ENCODE measurements around the gene EPHA8.

EPHA8 gene

DNA sequence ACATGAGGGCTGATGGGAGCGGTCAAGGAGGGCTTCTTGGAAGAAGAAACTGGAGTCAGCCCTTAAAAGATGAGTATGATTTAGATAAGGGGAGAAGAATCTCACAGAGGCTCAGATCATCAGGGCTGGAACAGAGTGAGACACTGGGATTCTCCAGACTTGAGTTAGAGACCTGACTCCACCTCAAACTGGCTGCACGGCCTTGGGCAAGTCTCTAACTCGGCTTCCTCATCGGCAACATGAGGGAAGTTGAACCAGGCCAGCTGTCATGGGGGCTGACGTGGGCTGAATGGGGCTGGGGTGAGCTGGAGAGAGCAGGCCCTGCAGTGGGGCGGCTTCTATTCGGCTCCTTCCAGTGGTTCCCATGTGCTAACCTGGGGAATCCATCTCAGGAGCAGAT, 82.6 kb downstream of the EPHA8 start:
- no peak for DNase-seq (ENCODE audit: low read depth)

DNA sequence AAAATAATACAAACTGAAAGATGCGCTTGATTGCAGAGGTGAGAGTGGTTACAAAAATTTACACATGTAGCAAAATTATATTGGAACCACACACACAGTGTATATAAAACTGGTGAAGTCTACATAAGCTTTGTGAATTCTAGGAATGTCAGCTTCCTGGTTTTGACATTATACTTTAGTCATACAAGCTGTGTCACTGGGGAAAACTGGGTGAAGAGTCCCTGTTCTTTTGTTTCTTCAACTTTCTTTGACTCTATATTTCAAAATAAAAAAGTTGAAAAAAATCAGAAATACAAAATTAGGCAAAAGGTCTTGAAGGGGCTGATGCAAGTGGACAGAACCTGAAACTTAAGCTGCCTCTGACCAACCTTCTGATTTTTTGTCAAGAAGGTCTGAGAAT, 83.1 kb downstream of the EPHA8 start:
- peak; percentile 7 for DNase-seq (ENCODE audit: low read depth)

DNA sequence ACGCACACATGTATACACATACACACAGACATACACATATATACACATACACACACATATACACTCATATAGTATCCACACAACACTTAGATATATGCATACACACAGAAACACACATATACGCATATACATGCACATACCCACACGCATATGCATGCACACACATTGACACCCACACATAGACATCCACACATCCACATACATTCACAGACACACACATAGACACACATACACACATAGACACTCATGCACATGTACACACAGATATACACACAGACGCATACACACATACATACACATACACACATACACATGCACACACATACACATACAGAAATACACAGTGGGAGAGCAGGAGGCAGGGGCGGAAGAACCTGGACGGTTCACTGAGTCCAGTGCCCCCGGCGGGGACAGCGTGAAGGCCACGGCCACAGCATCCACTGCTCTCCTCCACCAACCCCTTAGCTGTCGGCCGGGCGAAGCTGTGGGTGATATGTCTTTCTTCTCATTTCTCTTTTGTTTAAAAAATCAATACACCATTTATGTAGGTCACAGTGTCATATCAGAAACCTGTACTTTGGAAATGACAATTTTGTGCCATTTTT, 86.9 kb downstream of the EPHA8 start:
- no peak for DNase-seq (ENCODE audit: low read depth)

DNA sequence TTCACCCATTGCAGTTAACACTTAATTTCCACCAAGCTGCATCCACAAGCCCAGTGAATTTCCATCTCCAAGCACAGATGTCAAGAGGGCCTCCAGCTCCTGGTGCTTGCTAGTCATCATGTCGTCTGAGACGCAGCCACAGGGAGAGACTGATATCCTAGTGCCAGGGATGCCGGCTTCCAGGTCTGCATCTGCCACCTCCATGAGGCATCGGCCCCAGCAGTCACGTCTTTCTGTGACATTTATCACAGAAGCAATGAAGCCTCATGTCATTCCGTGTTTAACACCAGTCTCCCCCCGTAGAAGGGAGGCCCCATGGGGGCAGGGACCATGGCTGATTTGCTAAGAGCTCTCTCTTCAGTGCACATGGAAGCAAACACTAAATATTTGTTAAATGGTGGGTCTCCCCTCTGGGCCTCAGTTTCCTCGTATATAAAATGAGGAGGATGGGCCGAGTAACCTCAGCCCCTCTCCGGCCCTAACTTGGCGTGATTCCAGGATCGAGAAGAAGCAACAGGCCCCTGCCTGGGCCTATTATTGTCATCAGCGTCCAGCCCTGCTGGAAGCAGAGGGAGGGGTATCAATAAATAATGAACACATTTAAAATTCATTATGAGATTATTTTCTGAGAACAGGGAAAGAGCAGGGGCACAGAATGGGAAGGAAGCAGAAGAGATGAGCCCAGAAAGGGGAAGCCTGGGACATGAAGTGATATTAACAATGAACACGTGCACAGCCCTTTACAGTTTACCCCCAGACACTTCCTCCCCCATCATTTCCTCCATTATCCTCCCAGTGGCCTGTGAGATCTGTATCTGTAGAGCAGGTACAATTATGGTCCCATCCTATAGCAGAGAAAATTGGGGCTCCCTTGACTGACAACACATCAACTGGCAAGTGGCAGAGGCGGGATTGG, 88.9 kb downstream of the EPHA8 start:
- no peak for DNase-seq (ENCODE audit: low read depth)

DNA sequence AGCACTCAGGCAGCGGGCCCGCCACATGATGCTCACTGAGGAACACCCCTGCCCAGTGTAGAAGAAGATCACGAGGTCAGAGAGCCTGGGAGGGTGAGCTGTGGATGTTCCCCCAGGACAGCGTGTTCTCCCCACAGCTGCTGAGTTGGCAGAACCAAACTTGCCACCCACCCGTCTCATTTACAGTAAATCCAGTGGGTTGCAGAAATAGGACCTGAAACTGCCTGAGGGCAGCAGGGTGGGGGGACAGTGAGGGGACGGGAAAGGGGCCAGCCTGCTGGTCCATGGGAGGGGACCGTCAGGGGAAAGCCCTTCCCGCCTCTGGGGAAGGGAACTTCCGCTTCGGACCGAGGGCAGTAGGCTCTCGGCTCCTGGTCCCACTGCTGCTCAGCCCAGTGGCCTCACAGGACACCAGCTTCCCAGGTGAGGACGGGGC, 89.6 kb downstream of the EPHA8 start, which contains the start of gene C1QB:
Gene C1QB, plus strand, starts transcription at position 356 of the 436 bp plus-strand sequence. CDS start 6,227 bp downstream, outside the sequence.
- DNase-seq (ENCODE audit: low read depth) = no peak

Measured in amniotic epithelial cell (primary cell).